ENCODE measurements around the gene CEP85L. TPM values are rescaled to one million over a fixed set of nuclear protein-coding genes. Genes with fewer than 3 reads are reported as not detected.

CEP85L gene
- total RNA-seq, 1 donor from 2014 or later: 11.0 TPM

DNA sequence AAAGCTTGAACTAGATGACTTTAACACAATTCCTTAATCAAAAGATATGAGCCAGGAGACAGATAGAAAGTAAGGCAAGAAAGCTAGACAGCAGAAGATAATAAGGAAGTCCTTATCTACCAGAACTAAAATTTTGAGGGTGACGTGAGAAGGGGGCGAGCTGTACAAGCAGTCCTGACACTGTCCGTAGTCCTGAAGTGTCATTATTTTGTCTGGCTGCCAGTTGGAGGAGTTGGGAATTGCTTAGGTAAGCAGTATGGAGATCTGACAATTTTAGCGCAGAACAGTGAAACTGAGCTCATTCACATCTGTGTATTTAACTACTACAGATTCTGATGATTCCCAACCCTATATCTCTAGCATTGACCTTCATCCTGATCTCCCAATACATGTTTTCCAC is 25.8 kb upstream of the CEP85L start:
- H3K27ac ChIP-seq: no peak overlapping the region
- no peaks in the 10 kb centered on the region for H3K36me3 ChIP-seq
- H3K9me3 ChIP-seq: no peaks in the 10 kb centered on the region
- no peak for DNase-seq
- peaks cover 5% of the 10 kb centered on the region for H3K4me1 ChIP-seq
- no peaks in the 10 kb centered on the region for H3K27me3 ChIP-seq (ENCODE audit: low read depth)
- TF ChIP-seq, protein P1, sequence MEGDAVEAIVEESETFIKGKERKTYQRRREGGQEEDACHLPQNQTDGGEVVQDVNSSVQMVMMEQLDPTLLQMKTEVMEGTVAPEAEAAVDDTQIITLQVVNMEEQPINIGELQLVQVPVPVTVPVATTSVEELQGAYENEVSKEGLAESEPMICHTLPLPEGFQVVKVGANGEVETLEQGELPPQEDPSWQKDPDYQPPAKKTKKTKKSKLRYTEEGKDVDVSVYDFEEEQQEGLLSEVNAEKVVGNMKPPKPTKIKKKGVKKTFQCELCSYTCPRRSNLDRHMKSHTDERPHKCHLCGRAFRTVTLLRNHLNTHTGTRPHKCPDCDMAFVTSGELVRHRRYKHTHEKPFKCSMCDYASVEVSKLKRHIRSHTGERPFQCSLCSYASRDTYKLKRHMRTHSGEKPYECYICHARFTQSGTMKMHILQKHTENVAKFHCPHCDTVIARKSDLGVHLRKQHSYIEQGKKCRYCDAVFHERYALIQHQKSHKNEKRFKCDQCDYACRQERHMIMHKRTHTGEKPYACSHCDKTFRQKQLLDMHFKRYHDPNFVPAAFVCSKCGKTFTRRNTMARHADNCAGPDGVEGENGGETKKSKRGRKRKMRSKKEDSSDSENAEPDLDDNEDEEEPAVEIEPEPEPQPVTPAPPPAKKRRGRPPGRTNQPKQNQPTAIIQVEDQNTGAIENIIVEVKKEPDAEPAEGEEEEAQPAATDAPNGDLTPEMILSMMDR (IDR thresholded peaks at IDR 0.05): no peak
- intact Hi-C loops (cut with DNase I): no loop called here
- no peak overlapping the region for H3K4me3 ChIP-seq
- no peak for ATAC-seq

DNA sequence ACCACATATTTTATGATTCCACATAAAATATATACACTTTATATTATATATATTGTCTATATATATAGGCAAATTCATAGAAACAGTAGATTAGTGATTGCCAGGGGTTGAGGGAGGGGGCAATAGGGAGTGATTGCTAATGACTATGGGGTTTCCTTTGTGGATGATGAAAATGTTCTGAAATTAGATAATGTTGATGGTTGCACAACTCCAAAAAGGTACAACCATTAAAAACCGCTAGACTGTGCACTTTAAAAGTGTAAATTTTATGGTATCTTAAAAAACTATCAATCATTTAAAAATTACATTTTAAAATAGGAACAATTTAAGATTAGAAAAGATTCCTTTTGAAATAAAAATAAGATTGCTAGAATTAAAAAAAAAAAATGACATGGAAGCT is 23.8 kb upstream of the CEP85L start:
- Histone ChIP-seq H3K36me3 (no peaks in the 10 kb centered on the region), H3K4me3 (no peak overlapping the region), H3K27me3 (ENCODE audit: low read depth) (no peaks in the 10 kb centered on the region), H3K27ac (no peak overlapping the region), H3K4me1 (peaks cover 5% of the 10 kb centered on the region), H3K9me3 (no peaks in the 10 kb centered on the region)
- TF ChIP-seq, protein P1 (IDR thresholded peaks at IDR 0.05): no peak
- no peak for ATAC-seq
- intact Hi-C loops (cut with DNase I): no loop called here
- DNase-seq: no peak

DNA sequence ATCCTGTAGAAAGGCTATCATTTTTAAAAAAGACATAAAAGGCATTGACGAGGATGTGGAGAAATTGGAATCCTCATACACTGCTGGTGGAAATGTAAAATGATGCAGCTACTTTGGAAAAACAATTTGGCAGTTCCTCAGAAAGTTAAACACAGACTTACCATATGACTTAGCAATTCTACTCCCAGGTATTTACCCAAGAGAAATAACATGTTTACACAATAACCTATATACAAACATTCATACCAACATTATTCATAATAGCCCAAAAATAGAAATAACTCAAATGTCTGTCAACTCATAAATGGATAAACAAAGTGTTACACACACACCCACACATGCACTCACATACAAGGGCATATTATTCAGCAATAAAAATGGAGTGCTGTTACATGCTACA is 23.4 kb upstream of the CEP85L start:
- ATAC-seq: no peak

DNA sequence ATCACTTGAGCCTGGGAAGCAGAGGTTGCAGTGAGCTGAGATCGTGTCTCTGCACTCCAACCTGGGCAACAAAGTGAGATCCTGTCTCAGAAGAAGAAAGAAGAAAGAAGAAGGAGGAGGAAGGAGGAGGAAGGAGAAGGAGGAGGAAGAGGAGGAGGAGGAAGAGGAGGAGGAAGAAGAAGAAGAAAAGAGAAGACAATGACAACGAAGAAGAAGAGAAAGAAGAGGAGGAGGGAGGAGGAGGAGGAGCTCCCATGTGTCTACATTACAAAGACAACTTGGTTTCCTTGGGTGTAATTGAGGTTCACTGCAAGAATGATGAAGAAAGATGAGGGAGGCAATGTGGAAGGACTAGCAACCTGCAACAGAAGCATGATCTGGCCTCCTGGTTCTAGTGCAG is 21.3 kb upstream of the CEP85L start:
- no peaks in the 10 kb centered on the region for H3K36me3 ChIP-seq
- no peaks in the 10 kb centered on the region for H3K27me3 ChIP-seq (ENCODE audit: low read depth)
- H3K4me3 ChIP-seq: no peak overlapping the region
- no peak overlapping the region for H3K27ac ChIP-seq
- H3K4me1 ChIP-seq: peaks cover 14% of the 10 kb centered on the region
- intact Hi-C loops (cut with DNase I): no loop called here
- ATAC-seq (no peak), DNase-seq (no peak)
- H3K9me3 ChIP-seq: no peaks in the 10 kb centered on the region
- TF ChIP-seq, protein P1 (IDR thresholded peaks at IDR 0.05): no peak

More for the DNA sequence above, 23.4 kb upstream of the CEP85L start:
- intact Hi-C loops (cut with DNase I): no loop called here
- H3K4me3 ChIP-seq: no peak overlapping the region
- no peak overlapping the region for H3K27ac ChIP-seq
- H3K4me1 ChIP-seq: peaks cover 4% of the 10 kb centered on the region
- no peak for DNase-seq
- TF ChIP-seq, protein P1 (IDR thresholded peaks at IDR 0.05): no peak
- H3K9me3 ChIP-seq: no peaks in the 10 kb centered on the region
- H3K36me3 ChIP-seq: no peaks in the 10 kb centered on the region
- H3K27me3 ChIP-seq (ENCODE audit: low read depth): no peaks in the 10 kb centered on the region

DNA sequence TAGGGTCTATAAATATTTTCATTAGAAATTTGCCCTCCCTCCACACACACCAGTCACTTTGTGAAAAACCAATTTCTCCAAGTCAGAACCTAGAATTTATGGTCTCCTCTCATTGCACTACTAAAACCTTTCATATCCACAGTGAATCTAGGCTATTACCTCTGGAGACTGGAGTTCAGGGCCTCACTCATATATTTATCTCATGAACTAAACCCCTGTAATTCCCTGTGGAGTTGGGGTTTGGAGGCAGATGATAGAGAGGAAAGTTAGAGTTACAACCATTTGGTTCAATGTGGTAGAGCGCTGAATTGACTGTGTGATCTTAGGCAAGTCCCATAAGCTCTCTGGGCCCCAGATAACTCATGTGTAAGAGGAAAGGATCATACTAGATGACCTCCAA is 18.2 kb upstream of the CEP85L start:
- intact Hi-C loops (cut with DNase I): no loop called here
- no peaks in the 10 kb centered on the region for H3K9me3 ChIP-seq
- TF ChIP-seq, protein P1 (IDR thresholded peaks at IDR 0.05): no peak
- DNase-seq (no peak), ATAC-seq (no peak)
- peaks cover 14% of the 10 kb centered on the region for H3K4me1 ChIP-seq
- H3K27ac ChIP-seq: no peak overlapping the region
- no peaks in the 10 kb centered on the region for H3K27me3 ChIP-seq (ENCODE audit: low read depth)
- H3K36me3 ChIP-seq: no peaks in the 10 kb centered on the region
- no peak overlapping the region for H3K4me3 ChIP-seq

Measured in lower lobe of right lung (tissue), 2 donors.